GM20000 (cell line): ENCODE data around the gene UVSSA.

Source experiments
- DNase-seq: peaks from one replicate; pipeline ENCODE4 v3.0.0; 2012; ENCODE audit warnings: low spot score
- CTCF ChIP-seq: IDR thresholded peaks from 2 replicates; pipeline ENCODE4 v1.5.1; 2012; ENCODE audit warnings: mild to moderate bottlenecking, control low read depth; ENCODE audit errors: extremely low read depth, missing control alignments

The UVSSA gene

GRCh38 chr4:1344696-1345095 is 2.3 kb upstream of the UVSSA start:
- DNase-seq: no peak
- TF ChIP-seq CTCF: no peak

GRCh38 chr4:1345903-1346780 is 866 bp upstream of the UVSSA start:
- TF ChIP-seq CTCF: no peak
- peak; percentile 69 for DNase-seq

- no peak for TF ChIP-seq CTCF
- DNase-seq: peak; percentile 82
Observed at GRCh38 chr4:1347410-1347864, 429 bp downstream of the UVSSA start.

GRCh38 chr4:1348014-1348513 is 1.1 kb downstream of the UVSSA start:
- no peak for DNase-seq

GRCh38 chr4:1348746-1349145 is 1.7 kb downstream of the UVSSA start:
- DNase-seq: no peak
- TF ChIP-seq CTCF: no peak

More at GRCh38 chr4:1348014-1348513, 1.1 kb downstream of the UVSSA start:
- no peak for TF ChIP-seq CTCF

GRCh38 chr4:1349359-1350168 is 2.6 kb downstream of the UVSSA start:
- DNase-seq: no peak

More at GRCh38 chr4:1349359-1350168, 2.6 kb downstream of the UVSSA start:
- TF ChIP-seq CTCF: no peak
